Tibial nerve (tissue), 3 donors: ENCODE measurements around the gene DCDC2C.

Experiments used
- POLR2A ChIP-seq, 2 donors: fragments of 450-650 bp; IDR thresholded peaks; one replicate each; pipeline ENCODE4 v1.6.1; 2017; ENCODE audit warnings: antibody characterized with exemption in 2 of 2, mild to moderate bottlenecking in 2 of 2, moderate library complexity in 2 of 2
- TF ChIP-seq, protein P1 (sequence below), 5 experiments: fragments of 200-600 bp in 3 of 5; fragments of 450-650 bp in 2 of 5; sonication (generic) in 3 of 5; IDR thresholded peaks; one replicate each; pipeline ENCODE4 v1.5.1; 2016 to 2019; ENCODE audit warnings: antibody characterized with exemption in 5 of 5, mild to moderate bottlenecking in 3 of 5, moderate library complexity in 2 of 5

DNA sequence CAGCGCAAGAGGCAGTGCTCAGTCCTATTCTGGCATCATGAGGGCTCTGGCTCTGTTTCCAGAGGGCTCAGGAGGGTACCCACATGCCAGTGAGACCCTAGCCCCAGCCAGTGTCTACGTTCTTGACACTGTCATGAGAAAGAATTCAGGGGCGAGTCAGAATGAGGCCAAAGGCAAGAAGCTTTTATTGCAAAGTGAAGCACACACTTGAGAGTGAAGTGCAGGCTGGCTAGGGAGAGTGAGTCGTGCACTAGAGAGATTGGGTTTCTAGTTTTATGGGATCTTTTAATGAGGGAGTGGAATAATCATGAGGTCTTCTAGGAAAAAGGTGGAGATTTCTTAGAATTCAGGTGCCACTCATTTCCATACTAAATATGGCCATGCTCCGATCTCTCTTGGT, 164.1 kb downstream of the DCDC2C start:
- no peak for TF ChIP-seq POLR2A (IDR thresholded peaks at IDR 0.05)
- TF ChIP-seq, protein P1, sequence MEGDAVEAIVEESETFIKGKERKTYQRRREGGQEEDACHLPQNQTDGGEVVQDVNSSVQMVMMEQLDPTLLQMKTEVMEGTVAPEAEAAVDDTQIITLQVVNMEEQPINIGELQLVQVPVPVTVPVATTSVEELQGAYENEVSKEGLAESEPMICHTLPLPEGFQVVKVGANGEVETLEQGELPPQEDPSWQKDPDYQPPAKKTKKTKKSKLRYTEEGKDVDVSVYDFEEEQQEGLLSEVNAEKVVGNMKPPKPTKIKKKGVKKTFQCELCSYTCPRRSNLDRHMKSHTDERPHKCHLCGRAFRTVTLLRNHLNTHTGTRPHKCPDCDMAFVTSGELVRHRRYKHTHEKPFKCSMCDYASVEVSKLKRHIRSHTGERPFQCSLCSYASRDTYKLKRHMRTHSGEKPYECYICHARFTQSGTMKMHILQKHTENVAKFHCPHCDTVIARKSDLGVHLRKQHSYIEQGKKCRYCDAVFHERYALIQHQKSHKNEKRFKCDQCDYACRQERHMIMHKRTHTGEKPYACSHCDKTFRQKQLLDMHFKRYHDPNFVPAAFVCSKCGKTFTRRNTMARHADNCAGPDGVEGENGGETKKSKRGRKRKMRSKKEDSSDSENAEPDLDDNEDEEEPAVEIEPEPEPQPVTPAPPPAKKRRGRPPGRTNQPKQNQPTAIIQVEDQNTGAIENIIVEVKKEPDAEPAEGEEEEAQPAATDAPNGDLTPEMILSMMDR (IDR thresholded peaks at IDR 0.05): no peak
